Breast epithelium (tissue), 4 donors: ENCODE data around the gene RHBDL2. TPM values are rescaled to one million over a fixed set of nuclear protein-coding genes. Genes with fewer than 3 reads are reported as not detected.
A peak's percentile ranks its signal among the peaks of the same experiment; 100 is the strongest.

Experiments
- DNase-seq, 2 donors: peaks; one replicate each; pipeline ENCODE4 v3.0.0-alpha.2; 2019; ENCODE audit warnings: low spot score in 2 of 2
- H3K27ac ChIP-seq, 2 donors: fragments of 200-600 bp; sonication (generic) in 1 of 2; one replicate each; pipeline ENCODE4 v1.5.1; 2016 to 2019; ENCODE audit warnings: mild to moderate bottlenecking in 1 of 2
- H3K27me3 ChIP-seq, 2 donors: fragments of 200-600 bp; sonication (generic) in 1 of 2; one replicate each; pipeline versions ENCODE4 v1.5.1 to v1.6.0; 2017 to 2019; ENCODE audit warnings: control low read depth in 1 of 2, mild to moderate bottlenecking in 1 of 2
- H3K36me3 ChIP-seq: fragments of 200-600 bp; one replicate; pipeline ENCODE4 v1.5.1; 2019
- H3K4me1 ChIP-seq, 2 donors: fragments of 200-600 bp; sonication (generic); one replicate each; pipeline ENCODE4 v1.5.1; 2016 to 2019; ENCODE audit warnings: control low read depth in 1 of 2
- H3K4me3 ChIP-seq, 3 donors: fragments of 200-600 bp; sonication (generic); 1 replicate in 2 of 3; 2 replicates in 1 of 3; pipeline ENCODE4 v1.5.1; 2016 to 2019; ENCODE audit warnings: mild to moderate bottlenecking in 3 of 3, moderate library complexity in 2 of 3
- H3K9me3 ChIP-seq, 2 donors: fragments of 200-600 bp; sonication (generic) in 1 of 2; one replicate each; pipeline ENCODE4 v1.5.1; 2016 to 2019; ENCODE audit warnings: control low read depth in 1 of 2
- CTCF ChIP-seq, 3 donors: fragments of 450-650 bp; IDR thresholded peaks; one replicate each; pipeline ENCODE4 v1.5.1; 2016 to 2017; ENCODE audit warnings: antibody characterized with exemption in 3 of 3, mild to moderate bottlenecking in 3 of 3, moderate library complexity in 3 of 3
- POLR2A ChIP-seq: fragments of 450-650 bp; IDR thresholded peaks from one replicate; pipeline ENCODE4 v1.6.1; 2016; ENCODE audit warnings: antibody characterized with exemption, mild to moderate bottlenecking, moderate library complexity
- POLR2AphosphoS5 ChIP-seq, 3 donors: sonication (generic); formaldehyde crosslinking; IDR thresholded peaks; one replicate each; pipeline ENCODE4 v1.6.1; 2017; ENCODE audit warnings: antibody characterized with exemption in 3 of 3
- intact Hi-C: fragments of 100-400 bp; cut with DNase I; formaldehyde crosslinking; loops from one replicate; pipeline ENCODE4 v1.15.1; 2023; ENCODE audit warnings: low total_unique reads
- total RNA-seq, 3 donors: library from RNA; depleted of rRNA; stranded (reverse); fragments of >200 nt; gene quantifications; one replicate each; pipeline ENCODE4 v1.1.0, GENCODE V29; 2016

RHBDL2 gene
- total RNA-seq, 3 donors from 2014 or later = 0.16 to 1.6 (median 0.33) TPM

GRCh38 chr1:38865112-38865715 lies 76.4 kb downstream of the RHBDL2 start:
- Histone ChIP-seq H3K36me3 (no peaks in the 10 kb centered on the region), H3K4me3 (no peak overlapping the region), H3K9me3 (no peaks in the 10 kb centered on the region), H3K27ac (no peak overlapping the region), H3K4me1 (peaks cover 0 to 6% of the 10 kb centered on the region in 2 donors), H3K27me3 (no peaks in the 10 kb centered on the region)
- TF ChIP-seq POLR2AphosphoS5 (IDR thresholded peaks at IDR 0.05) (no peak), POLR2A (no peak), CTCF (IDR thresholded peaks at IDR 0.05) (no peak)
- no peak for DNase-seq
- intact Hi-C loops = no loop called here

- TF ChIP-seq CTCF (IDR thresholded peaks at IDR 0.05) = no peak
- no peak for TF ChIP-seq POLR2AphosphoS5 (IDR thresholded peaks at IDR 0.05)
- no peak for TF ChIP-seq POLR2A
- intact Hi-C loops = no loop called here
- Histone ChIP-seq H3K36me3 (no peaks in the 10 kb centered on the region), H3K4me3 (peak overlapping the region; percentile 80 to 93 (median 92)), H3K27ac (peak overlapping the region; percentile 86 to 96), H3K4me1 (peaks cover 0 to 6% of the 10 kb centered on the region in 2 donors), H3K27me3 (no peaks in the 10 kb centered on the region), H3K9me3 (no peaks in the 10 kb centered on the region)
- DNase-seq = no peak
These were observed 81.2 kb downstream of the RHBDL2 start for GRCh38 chr1:38860454-38860795.

GRCh38 chr1:38859561-38860453 lies 81.8 kb downstream of the RHBDL2 start, which contains the start of gene RRAGC:
TSS of gene RRAGC (minus strand) at chr1:38859772. CDS start at chr1:38859646, 126 bp downstream.
- H3K9me3 ChIP-seq = no peaks in the 10 kb centered on the region
- H3K4me1 ChIP-seq = peaks cover 0 to 6% of the 10 kb centered on the region in 2 donors
- TF ChIP-seq POLR2A (no peak), POLR2AphosphoS5 (IDR thresholded peaks at IDR 0.05) (peak; percentile 72 to 96 (median 86))
- DNase-seq = peak; percentile 99
- no peaks in the 10 kb centered on the region for H3K36me3 ChIP-seq
- no peaks in the 10 kb centered on the region for H3K27me3 ChIP-seq
- peak within 1 kb of the TSS; percentile 86 to 96 for H3K27ac ChIP-seq
- H3K4me3 ChIP-seq = peak within 1 kb of the TSS; percentile 80 to 93 (median 92)
- intact Hi-C loops = no loop called here

- intact Hi-C loops = no loop called here
- Histone ChIP-seq H3K27me3 (no peaks in the 10 kb centered on the region), H3K9me3 (no peaks in the 10 kb centered on the region), H3K36me3 (no peaks in the 10 kb centered on the region), H3K27ac (peak overlapping the region; percentile 86 to 96), H3K4me1 (peaks cover 0 to 6% of the 10 kb centered on the region in 2 donors), H3K4me3 (peak overlapping the region; percentile 80 to 93 (median 92))
- DNase-seq = peak; percentile 58 to 60
- TF ChIP-seq POLR2AphosphoS5 (IDR thresholded peaks at IDR 0.05) (no peak), CTCF (IDR thresholded peaks at IDR 0.05) (no peak), POLR2A (no peak)
These were observed 82.6 kb downstream of the RHBDL2 start for GRCh38 chr1:38858833-38859560.

- Histone ChIP-seq H3K4me3 (no peak overlapping the region), H3K27me3 (no peaks in the 10 kb centered on the region), H3K4me1 (no peaks in the 10 kb centered on the region), H3K27ac (no peak overlapping the region), H3K9me3 (no peaks in the 10 kb centered on the region), H3K36me3 (no peaks in the 10 kb centered on the region)
- no peak for TF ChIP-seq POLR2A
- TF ChIP-seq CTCF (IDR thresholded peaks at IDR 0.05) = no peak
- no peak for TF ChIP-seq POLR2AphosphoS5 (IDR thresholded peaks at IDR 0.05)
- DNase-seq = no peak
- intact Hi-C loops = no loop called here
These were observed 88.8 kb downstream of the RHBDL2 start for GRCh38 chr1:38852780-38853179.
